Transverse colon (tissue), 3 donors: ENCODE data around the gene FGD4.

Experiments used
- POLR2A ChIP-seq: fragments of 450-650 bp; IDR thresholded peaks from one replicate; pipeline ENCODE4 v1.6.1; 2016; ENCODE audit warnings: antibody characterized with exemption, mild to moderate bottlenecking, moderate library complexity
- TF ChIP-seq, protein P1 (sequence below), 5 experiments: fragments of 200-600 bp in 3 of 5; fragments of 450-650 bp in 2 of 5; sonication (generic) in 3 of 5; IDR thresholded peaks; 1 replicate in 2 of 5; 2 replicates in 3 of 5; pipeline ENCODE4 v1.5.1; 2016 to 2017; ENCODE audit warnings: antibody characterized with exemption in 5 of 5, inconsistent platforms in 3 of 5, mild to moderate bottlenecking in 2 of 5, moderate library complexity in 1 of 5

GRCh38 chr12:32504591-32504990, 105.2 kb downstream of the FGD4 start:
- no peak for TF ChIP-seq POLR2A
- TF ChIP-seq, protein P1, sequence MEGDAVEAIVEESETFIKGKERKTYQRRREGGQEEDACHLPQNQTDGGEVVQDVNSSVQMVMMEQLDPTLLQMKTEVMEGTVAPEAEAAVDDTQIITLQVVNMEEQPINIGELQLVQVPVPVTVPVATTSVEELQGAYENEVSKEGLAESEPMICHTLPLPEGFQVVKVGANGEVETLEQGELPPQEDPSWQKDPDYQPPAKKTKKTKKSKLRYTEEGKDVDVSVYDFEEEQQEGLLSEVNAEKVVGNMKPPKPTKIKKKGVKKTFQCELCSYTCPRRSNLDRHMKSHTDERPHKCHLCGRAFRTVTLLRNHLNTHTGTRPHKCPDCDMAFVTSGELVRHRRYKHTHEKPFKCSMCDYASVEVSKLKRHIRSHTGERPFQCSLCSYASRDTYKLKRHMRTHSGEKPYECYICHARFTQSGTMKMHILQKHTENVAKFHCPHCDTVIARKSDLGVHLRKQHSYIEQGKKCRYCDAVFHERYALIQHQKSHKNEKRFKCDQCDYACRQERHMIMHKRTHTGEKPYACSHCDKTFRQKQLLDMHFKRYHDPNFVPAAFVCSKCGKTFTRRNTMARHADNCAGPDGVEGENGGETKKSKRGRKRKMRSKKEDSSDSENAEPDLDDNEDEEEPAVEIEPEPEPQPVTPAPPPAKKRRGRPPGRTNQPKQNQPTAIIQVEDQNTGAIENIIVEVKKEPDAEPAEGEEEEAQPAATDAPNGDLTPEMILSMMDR (IDR thresholded peaks at IDR 0.05), result no peak
